Erythroblast (primary cell): ENCODE measurements around the gene MTR.

Source experiments
- GATA1 ChIP-seq: IDR thresholded peaks from 2 replicates; pipeline ENCODE4 v1.6.1; 2011; ENCODE audit warnings: low read depth, mild to moderate bottlenecking, control low read depth, low read length, moderate library complexity
- POLR2A ChIP-seq: IDR thresholded peaks from 2 replicates; pipeline ENCODE4 v1.6.1; 2011; ENCODE audit warnings: mild to moderate bottlenecking, low read length

- no peak for TF ChIP-seq POLR2A
- no peak for TF ChIP-seq GATA1
Observed at GRCh38 chr1:236920286-236920894, 125.3 kb downstream of the MTR start.
